K562 (cell line): ENCODE data around the gene MEGF11. TPM values are rescaled to one million over a fixed set of nuclear protein-coding genes. Genes with fewer than 3 reads are reported as not detected.

ENCODE experiments used
- BCL6 ChIP-seq: fragments of 250-450 bp; sonication (Bioruptor Pico); IDR thresholded peaks from 2 replicates; pipeline ENCODE4 v1.4.0; 2020
- CHCHD3 ChIP-seq: fragments of 250-450 bp; sonication (Bioruptor Pico); IDR thresholded peaks from 2 replicates; pipeline ENCODE4 v2.1.2; 2022; ENCODE audit warnings: mild to moderate bottlenecking
- DMBX1 ChIP-seq: fragments of 250-450 bp; sonication (Bioruptor Pico); IDR thresholded peaks from 2 replicates; pipeline ENCODE4 v1.8.0; 2022; ENCODE audit warnings: inconsistent platforms, mild to moderate bottlenecking, moderate library complexity, borderline replicate concordance
- E2F1 ChIP-seq: sonication (generic); formaldehyde crosslinking; IDR thresholded peaks from 2 replicates; pipeline ENCODE4 v1.8.1; 2023; ENCODE audit warnings: mild to moderate bottlenecking, missing genetic modification reagents, moderate library complexity
- ILF3 ChIP-seq: fragments of 450-650 bp; IDR thresholded peaks from 2 replicates; pipeline ENCODE4 v1.6.1; 2018; ENCODE audit warnings: antibody characterized with exemption, mild to moderate bottlenecking, moderate library complexity, borderline replicate concordance
- KDM2B ChIP-seq: fragments of 250-450 bp; sonication (Bioruptor Pico); IDR thresholded peaks from 2 replicates; pipeline ENCODE4 v1.8.0; 2021; ENCODE audit warnings: mild to moderate bottlenecking, moderate library complexity
- MEF2A ChIP-seq: IDR thresholded peaks from 2 replicates; pipeline ENCODE4 v1.6.1; 2011; ENCODE audit warnings: low read depth, mild to moderate bottlenecking, low read length, moderate library complexity; ENCODE audit not compliant: control insufficient read depth
- PREB ChIP-seq: sonication (generic); formaldehyde crosslinking; IDR thresholded peaks from 2 replicates; pipeline ENCODE4 v1.8.1; 2023; ENCODE audit warnings: mild to moderate bottlenecking, missing genetic modification reagents
- SRSF3 ChIP-seq: fragments of 200-400 bp; formaldehyde crosslinking; IDR thresholded peaks from 2 replicates; pipeline ENCODE4 v1.6.1; 2016; ENCODE audit warnings: mild to moderate bottlenecking, low read length, moderate library complexity; ENCODE audit not compliant: insufficient read depth
- TAF9B ChIP-seq: fragments of 450-650 bp; IDR thresholded peaks from 2 replicates; pipeline ENCODE4 v1.6.1; 2018; ENCODE audit warnings: mild to moderate bottlenecking; ENCODE audit not compliant: partially characterized antibody
- TCF15 ChIP-seq: fragments of 250-450 bp; sonication (Bioruptor Pico); IDR thresholded peaks from 2 replicates; pipeline ENCODE4 v1.8.0; 2022; ENCODE audit warnings: moderate library complexity, mild to moderate bottlenecking, inconsistent platforms
- ZBTB26 ChIP-seq: fragments of 450-650 bp; formaldehyde crosslinking; IDR thresholded peaks from 2 replicates; pipeline ENCODE4 v1.4.0; 2022; ENCODE audit warnings: missing genetic modification characterization
- ZNF3 ChIP-seq: fragments of 250-450 bp; sonication (Bioruptor Pico); IDR thresholded peaks from 2 replicates; pipeline ENCODE4 v1.5.0; 2021; ENCODE audit warnings: mild to moderate bottlenecking, moderate library complexity
- ZNF407 ChIP-seq: fragments of 450-650 bp; IDR thresholded peaks from 2 replicates; pipeline ENCODE4 v1.6.1; 2016; ENCODE audit warnings: low read depth
- polyA plus RNA-seq, 8 experiments: library from polyadenylated mRNA; depleted of rRNA in 4 of 8; stranded (reverse) in 5 of 8; unstranded in 3 of 8; fragments of >200 nt; fragmentation: Nextera tagmentation in 2 of 8; fragmentation: Illumina TruSeq in 1 of 8; extraction: Ambion mirVana in 2 of 8; extraction: Trizol in 1 of 8; gene quantifications; 2 replicates each; pipeline versions ENCODE4 v1.2.1 to v1.2.3, GENCODE V29; 2011 to 2014; ENCODE audit warnings: inconsistent platforms in 1 of 8, missing spikeins in 1 of 8
- total RNA-seq, 7 experiments: library from RNA; depleted of rRNA in 6 of 7; stranded (reverse); fragments of >200 nt in 6 of 7; fragmentation: Illumina TruSeq in 2 of 7; extraction: Trizol in 2 of 7; gene quantifications; 2 replicates each; pipeline versions ENCODE4 v1.2.1 to v1.2.3, GENCODE V29; 2011 to 2021; ENCODE audit warnings: low replicate concordance in 1 of 7

MEGF11 gene
- total and polyA plus RNA-seq, 9 of the 15 experiments (the other 6 are each of a cell fraction or from before 2014, with no cell fraction given) = 0.06 to 0.23 (median 0.20) TPM; not detected in 6

GRCh38 chr15:65869954-65870871 lies 383.3 kb downstream of the MEGF11 start (continued):
- TF ChIP-seq ZNF407 = no peak
- TF ChIP-seq ZNF3 (CRISPR knock-in tag) = no peak
- TF ChIP-seq PREB = no peak
- TF ChIP-seq E2F1 (CRISPR knock-in tag) = no peak
- no peak for TF ChIP-seq ILF3
- no peak for TF ChIP-seq CHCHD3 (CRISPR knock-in tag)
- TF ChIP-seq TAF9B = no peak
- TF ChIP-seq BCL6 = no peak
- no peak for TF ChIP-seq SRSF3
- TF ChIP-seq MEF2A = no peak
- TF ChIP-seq KDM2B = no peak
- no peak for TF ChIP-seq DMBX1
- no peak for TF ChIP-seq TCF15
- TF ChIP-seq ZBTB26 (CRISPR knock-in tag) = no peak
